ENCODE measurements around the gene FOXN3.

- TF ChIP-seq, protein P1, sequence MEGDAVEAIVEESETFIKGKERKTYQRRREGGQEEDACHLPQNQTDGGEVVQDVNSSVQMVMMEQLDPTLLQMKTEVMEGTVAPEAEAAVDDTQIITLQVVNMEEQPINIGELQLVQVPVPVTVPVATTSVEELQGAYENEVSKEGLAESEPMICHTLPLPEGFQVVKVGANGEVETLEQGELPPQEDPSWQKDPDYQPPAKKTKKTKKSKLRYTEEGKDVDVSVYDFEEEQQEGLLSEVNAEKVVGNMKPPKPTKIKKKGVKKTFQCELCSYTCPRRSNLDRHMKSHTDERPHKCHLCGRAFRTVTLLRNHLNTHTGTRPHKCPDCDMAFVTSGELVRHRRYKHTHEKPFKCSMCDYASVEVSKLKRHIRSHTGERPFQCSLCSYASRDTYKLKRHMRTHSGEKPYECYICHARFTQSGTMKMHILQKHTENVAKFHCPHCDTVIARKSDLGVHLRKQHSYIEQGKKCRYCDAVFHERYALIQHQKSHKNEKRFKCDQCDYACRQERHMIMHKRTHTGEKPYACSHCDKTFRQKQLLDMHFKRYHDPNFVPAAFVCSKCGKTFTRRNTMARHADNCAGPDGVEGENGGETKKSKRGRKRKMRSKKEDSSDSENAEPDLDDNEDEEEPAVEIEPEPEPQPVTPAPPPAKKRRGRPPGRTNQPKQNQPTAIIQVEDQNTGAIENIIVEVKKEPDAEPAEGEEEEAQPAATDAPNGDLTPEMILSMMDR (IDR thresholded peaks at IDR 0.05): no peak
- no peak for TF ChIP-seq TCF7L2 (IDR thresholded peaks at IDR 0.05; ENCODE audit: low read depth, low read length)
- TF ChIP-seq REST (IDR thresholded peaks at IDR 0.05; ENCODE audit: insufficient read depth in 1 of 2, low read depth in 2 of 2, low read length in 1 of 2): no peak
- TF ChIP-seq POLR2AphosphoS5 (IDR thresholded peaks at IDR 0.05; ENCODE audit: low read depth, low read length): no peak
- no peak for TF ChIP-seq SIN3A (IDR thresholded peaks at IDR 0.05; ENCODE audit: borderline replicate concordance, insufficient read depth, low read depth, low read length)
These were observed 175.8 kb downstream of the FOXN3 start for GRCh38 chr14:89241257-89241656.
